Measurements from ENCODE around the gene TEX2.
"Not testable (repeated sequence)": the region's sequence is repeated elsewhere in the genome, so short reads cannot be mapped to it uniquely, and the experiment has no call there.

TEX2 gene

DNA sequence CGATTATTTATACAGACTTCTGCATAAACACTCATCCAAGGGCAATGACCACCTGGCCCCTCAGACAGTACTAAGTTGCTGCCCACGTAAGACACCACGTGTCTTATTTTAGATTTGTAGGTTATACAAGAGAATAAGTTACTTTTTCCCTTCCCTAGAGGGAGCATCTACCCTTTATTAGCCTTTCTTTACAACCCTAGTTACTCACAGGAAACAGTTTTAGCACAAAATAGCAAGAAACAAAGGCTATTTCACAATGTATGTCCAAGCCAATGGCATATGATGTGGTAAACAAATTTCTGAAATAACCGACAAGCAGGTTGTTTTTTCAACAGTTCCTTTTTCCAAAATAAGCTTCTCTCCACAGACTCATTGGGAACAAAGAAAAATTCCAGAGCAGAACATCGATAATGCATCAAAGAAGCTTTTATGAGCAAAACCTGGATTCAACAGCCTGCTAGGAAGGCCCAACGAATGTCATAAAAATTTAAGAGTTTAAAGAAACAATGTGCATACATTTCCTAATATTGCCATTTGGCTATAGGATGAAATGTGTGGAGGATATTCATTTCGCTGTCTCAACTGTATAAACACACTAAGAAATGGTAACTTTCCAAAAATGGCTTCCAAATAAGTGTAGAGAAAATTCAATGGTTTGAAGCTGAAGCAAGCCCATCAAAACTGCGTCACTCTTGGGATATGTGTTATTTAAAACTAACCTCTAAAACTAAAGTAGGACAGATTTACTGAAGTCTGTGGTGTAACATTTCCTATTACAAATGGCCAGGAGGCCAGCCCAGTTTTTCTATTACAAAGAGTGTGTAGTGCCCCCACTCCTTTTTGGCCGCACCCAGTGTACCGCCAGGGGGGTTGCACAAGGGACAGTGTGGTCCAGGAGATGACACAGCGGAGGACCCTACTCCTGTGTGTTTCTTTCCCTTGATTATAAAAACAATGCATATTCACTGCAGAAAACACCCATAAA lies 82.7 kb downstream of the TEX2 start:
- DNase-seq, result no peak

DNA sequence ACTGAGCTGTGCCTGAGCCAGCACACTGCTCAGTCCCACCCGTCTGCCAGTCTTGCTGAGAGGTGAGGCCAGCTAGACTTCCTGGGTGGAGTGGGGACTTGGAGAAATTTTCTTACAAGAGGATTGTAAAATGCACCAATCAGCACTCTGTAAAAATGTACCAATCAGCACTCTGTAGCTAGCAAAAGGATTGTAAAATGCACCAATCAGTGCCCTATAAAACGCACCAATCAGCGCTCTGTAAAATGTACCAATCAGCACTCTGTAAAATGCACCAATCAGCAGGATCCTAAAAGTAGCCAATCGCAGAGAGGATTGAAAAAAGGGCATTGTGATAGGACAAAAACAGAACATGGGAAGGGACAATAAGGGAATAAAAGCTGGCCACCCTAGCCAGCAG lies 84.0 kb downstream of the TEX2 start:
- DNase-seq, result not testable (repeated sequence)

DNA sequence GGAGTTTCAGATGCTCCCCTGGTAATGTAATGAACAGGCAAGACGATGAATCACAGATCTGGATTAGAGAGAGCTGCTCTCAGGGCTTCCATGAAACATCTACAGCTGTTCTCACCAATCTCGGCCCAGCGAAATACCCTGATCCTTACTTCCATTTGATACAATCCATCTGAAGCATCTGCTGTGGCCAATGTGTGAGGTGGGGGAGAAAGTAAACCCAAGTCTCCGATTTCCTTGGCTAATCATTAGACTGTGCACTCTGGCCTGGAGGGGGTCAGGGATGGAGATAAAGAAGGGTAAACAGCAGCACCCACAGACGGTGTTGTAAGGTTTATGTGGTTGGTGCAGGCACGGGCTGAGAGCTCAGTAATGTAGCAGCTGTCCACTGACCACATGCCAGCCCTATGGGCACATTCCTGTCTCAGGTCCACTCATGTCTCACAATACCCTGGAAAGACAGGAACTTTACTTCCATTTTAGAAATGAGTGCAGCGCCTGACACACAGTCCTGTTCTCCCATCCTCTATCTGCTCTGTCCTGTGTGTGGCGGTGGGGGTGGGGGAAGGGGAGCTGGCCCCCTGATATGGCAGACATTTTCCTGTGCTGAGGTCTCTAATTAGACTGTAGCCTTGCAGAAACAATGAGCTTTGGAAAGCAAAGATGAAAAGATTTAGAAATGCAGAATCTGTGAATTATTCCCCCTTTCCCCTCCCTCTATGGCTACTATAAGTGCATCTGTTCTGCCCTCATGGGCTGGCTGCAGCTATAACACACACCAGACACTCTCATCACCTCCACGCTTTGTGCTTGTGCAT lies 84.8 kb downstream of the TEX2 start:
- no peak for DNase-seq

DNA sequence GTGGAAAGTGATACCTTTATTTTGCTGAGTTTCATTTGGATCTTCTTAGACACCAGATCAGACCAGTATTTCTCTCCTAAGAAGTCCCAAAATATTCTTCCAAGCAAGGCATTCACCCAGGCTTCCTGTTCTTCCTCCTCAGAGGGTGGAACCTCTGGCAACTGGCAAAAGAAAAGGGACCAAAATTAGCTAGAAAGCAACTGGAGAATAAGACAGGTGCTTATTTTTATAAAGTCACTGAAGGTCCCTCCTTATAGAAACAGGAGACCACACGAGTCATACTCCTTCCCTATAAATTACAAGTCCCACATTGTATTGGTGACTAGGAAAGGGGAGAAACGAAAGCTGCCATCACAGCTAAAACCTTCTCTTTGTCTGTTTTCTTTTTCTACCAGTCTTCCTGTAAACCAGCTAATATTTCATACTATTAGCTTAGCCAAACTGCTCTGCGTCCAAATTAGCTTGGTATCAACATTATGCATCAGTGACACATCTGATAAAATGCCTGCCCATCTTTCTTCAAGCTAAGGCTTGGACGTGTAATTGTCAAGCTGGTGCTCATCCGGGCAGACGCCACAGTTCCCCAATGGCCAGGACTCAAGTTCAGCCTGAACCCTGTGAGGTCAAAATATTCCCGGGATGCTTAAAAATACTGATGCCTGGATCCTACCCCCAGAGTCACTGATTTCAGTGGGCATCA lies 85.6 kb downstream of the TEX2 start:
- DNase-seq, result no peak

DNA sequence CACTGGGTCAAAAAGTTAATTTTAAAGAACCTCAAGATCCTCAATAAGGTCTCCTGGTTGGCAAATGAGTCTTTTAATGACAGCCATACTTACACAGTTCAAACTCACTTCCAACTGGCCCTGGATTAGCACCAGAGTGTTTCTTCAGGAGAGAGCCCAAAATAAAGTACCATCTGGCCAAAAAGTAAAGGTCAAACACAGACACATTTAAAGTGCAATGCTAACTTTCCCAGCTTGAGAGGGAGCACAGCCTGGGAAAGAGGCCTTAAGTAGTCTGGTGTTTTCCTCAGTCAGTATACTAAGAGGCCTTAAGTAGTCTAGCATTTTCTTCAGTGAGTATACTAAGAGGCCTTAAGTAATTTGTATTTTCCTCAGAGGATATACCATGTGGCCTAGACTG lies 86.5 kb downstream of the TEX2 start:
- DNase-seq, result no peak

DNA sequence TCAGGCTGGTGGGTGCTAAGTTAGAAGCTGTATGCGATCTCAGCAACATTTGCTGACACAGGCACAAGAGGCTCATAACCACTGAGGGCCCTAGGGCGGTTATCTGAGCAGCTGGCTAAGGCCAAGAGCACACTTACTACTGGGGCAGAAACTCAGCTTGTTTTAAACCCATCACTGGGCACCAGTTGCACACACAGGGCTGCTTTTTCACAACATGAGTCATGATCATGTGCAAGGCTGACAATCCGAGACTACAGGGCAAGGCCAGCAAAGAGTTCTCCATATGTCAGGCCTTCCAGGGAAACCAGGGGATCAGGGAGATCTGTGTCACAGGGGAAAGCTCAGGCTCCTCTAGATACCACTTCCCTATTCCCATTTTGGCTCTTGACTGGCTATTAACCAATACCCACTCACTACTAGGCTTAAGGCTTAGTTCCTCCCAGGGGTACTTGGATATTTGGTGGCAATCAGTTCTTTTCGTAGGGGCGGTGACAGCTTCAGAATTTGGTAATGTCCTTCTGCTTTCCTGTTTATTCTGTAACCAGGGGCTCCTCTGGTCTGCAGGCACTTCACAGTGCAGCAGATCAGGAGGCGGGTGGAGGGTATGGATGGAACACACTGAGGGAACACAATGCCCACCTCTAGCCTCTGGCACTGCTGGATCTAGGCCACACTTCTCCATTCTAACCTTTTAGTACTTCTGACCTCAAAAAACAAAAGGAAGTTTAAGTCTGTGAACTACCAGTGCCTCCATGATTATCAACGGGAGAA lies 88.2 kb downstream of the TEX2 start:
- no peak for DNase-seq

DNA sequence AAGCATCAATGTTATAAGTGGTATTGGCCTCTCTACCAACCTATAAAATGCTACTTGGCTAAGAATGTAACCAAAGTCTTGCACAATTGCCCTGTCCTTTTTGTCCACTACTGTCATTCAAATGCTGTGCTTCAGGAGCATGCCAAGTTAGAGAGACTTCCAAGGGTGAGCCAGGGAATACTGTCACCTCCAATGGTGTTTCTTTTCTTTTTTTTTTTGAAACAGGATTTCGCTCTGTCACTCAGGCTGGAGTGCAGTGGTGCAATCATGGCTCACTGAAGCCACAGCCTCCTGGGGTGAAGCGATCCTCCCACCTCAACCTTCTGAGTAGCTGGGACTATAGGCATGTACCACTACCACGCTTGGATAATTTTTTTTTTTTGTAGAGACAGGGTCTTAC lies 89.4 kb downstream of the TEX2 start:
- no peak for DNase-seq

DNA sequence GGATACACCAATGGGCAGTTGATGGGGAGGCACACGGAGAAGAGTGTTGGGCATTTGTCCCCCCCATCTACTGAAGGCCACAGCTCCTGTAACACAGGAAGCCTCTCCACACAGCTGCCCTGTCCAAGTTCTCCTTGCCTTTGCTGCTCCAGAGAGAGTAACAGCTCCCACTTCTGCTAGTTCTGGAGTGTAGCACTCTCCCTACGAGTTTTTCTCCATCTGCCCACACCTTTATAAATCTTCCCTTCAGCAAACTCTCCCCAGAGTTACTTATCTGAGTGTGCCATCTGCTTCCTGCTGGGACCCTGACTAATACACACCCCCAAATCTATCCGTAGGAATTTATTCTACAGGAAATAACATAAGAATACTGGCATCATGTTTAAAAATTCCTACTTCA lies 90.5 kb downstream of the TEX2 start:
- no peak for DNase-seq

DNA sequence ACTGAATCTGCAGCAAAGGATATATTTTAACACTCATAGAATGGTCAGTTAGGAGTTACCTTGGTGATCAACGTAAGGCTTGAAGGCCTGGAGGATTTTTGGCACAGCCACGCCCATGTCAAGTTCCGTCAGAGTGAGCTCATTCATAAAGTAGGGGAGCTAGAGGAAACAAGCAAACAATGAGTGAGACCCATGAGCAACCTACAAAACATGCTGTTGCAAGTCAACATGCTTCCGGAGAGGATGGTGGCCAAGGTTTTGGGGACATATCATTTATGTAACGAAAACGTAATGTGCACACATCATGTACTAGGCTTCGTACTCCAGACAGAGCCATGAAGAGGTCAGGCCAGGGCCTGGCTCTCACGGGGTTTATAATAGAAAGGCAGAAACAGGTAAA lies 92.0 kb downstream of the TEX2 start:
- no peak for DNase-seq

DNA sequence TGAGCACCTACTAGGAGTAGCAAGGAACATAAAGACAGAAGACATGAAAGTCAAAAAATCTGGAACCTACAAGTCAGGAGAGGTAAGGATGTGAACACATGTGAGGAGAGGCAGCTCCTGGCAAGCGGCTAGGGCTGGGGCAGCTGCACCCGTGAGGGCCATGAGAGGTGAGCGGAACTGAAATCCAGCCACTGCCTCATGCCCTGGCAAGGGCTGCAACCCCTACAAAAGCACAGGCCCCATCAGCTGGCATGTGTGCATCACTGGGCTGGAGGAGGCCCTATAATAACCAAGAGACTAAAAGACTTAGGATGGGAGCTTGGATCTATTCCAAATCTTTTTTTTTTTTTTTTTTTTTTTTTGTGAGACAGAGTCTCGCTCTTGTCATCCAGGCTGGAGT lies 92.8 kb downstream of the TEX2 start:
- DNase-seq, result no peak

DNA sequence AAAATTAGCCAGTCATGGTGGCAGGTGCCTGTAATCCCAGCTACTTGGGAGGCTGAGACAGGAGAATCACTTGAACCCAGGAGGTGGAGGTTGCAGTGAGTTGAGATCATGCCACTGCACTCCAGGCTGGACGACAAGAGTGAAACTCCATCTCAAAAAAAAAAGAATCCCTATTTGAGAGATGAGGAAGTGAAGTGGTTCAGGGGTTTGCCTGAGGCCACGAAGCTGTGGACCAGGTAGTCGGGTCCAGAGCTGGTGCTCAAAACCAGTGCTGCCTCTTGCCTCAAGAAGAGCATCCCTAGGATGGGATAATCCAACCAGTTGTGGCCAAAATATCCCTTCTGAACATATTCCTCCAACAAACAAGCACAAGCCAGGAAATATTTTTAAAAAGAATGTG lies 95.4 kb downstream of the TEX2 start:
- not testable (repeated sequence) for DNase-seq

DNA sequence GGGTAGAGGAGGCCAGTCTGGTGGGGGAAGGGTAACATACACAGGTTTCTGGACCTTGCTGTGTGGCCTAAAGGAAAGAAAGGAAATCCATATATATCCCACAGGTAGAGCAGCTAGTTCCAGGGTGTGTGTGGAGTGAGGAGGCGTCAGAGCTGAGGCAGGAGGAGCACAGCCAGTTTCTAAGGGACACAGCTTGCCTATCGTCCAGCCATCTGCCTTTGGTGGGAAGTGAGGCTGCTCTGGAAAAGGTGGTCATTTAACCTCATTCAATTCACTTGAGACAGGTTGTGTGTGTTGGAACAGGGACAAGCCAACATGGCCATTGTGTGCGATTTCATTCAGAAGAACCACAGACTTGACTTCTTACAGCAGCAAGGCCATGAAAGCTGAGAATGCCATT lies 96.2 kb downstream of the TEX2 start:
- no peak for DNase-seq

DNA sequence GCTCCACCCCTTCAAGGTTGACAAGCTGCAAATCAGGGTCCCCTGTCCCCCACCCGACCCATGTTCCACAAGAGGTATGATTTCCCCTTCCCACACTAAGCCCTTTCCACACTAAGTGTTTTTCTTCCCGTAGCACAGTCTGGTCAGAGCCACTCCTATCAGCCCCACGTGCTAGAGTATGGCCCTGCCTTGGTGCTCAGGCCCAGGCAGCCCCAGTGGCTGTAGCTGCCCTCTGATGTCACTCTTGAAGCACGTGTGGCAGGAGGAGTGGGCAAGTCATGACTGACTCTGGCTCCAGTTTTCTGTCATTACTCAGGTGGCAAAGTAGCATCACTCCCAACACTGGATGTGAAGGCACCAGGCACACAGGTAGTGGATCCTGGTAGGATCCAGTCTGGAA lies 97.7 kb downstream of the TEX2 start:
- DNase-seq, result no peak

DNA sequence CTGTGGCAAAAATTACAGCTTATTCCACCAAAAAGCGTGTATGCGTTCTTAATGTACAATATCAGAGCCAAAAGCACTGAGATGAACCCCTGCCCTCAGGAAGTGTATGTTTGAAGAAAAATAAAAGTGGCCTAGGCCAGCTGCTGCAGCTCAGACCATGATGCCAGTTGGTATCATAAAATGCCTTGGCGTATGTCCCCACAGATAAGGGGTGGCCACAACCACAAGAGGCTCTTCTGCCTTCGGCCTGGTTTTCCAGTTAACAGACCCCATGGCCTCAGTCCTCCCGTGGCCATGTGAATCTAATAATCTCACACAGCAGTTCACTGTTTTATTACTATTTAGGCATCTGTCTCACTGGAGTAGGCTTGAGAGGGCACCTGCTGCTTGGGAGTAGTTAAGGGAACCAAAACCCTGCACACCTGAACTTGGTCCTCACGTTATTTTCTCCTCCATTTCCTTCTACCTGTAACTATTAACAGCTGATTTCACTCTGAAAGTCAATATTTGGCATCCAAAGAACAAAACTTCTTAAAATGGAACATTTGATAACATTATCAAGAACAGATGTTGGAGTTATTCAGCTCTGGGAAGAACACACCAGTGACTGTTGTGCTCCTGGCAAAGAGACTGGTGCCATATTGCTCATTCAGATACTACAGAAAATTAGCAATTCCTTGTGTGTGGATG lies 98.3 kb downstream of the TEX2 start:
- DNase-seq, result no peak

DNA sequence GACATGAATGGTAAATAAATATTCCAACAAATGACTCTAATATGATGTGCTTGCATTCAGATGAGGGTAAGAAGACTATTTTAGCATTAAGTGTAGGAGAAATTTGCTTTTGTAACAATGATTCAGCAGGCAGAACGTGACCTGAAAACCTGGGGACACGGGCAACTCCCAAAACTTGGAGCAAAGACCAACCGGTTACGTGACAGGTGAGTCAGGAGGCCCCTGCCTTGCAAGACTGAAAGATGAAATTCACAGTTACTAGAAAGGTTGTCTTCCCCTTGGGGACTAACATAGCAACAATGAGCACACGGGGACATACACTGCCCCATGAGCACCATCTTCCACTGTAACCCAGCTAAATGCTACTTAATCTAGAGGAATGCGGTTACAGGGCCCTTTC lies 99.6 kb downstream of the TEX2 start:
- no peak for DNase-seq

DNA sequence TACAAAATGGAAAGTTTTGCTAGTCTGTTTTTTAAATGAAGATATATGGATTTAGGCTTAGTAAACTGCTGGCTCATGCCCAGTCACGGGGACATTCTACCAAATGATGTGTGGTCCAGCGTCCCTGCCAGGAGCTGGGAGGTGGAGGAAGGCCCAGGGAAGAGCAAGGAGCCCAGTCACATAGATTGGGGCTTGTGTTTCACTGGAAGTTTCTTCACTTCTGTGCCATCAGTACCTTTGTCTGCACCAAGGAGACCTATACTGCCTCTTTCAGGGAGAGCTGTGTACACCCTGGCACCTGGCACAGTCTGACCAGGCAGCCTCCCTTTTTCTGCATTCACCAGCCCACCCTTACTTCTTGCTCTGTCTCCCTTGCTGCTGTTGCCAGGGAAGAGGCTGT lies 100.5 kb downstream of the TEX2 start:
- no peak for DNase-seq

DNA sequence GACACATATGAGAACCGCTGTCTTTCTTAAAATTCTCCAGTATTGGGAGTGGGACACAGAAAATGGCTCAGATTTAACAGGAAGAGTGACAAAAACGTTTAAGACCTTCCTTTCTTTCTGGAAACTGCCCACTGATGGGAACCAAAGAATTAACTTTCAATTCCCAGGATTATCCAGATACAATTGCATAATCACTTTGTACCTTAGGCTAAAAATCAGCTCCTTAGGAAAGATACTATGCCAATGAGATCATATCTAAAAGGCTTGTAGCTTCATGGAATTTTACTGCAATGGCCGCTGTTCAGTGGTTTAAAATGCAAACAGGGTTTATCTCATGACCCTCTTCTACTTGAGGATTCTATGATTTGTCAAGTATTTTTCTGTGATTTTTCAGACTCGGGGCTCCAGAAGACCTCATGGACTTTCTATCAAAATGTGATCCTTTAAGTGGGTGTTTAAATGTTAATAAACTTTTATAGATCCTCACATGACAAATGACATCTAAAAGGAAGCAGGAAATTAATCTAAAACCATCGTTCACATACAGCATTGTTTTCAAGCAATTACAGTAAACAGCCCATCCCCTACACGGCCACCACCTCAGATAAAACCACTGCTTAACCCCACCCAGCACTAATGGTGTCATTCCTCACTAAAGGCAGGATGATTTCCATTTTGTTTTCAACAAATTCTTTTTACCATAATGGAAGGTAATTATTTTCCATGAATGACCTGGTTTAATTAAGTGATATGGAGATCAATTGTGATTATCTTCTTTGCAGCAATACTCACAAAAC lies 101.5 kb downstream of the TEX2 start:
- DNase-seq, result no peak

DNA sequence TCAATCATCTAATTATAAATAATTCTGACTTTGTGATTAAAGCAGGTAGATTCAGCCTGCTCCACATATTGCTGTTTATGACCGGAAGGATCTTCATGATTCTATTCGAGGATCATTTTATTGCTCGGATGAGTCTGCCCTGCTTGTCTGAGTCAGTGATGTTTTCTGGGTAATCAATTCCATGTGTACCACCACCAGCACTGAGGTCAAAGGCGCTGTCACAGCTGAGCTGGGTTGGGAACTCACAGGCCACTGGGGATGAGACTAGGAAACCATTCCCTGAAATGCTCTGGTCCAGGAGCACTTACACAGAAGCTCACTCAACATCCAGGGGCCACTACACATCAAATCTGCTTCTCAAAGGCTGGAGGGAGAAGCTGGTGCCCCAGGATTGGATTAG lies 102.7 kb downstream of the TEX2 start:
- no peak for DNase-seq

DNA sequence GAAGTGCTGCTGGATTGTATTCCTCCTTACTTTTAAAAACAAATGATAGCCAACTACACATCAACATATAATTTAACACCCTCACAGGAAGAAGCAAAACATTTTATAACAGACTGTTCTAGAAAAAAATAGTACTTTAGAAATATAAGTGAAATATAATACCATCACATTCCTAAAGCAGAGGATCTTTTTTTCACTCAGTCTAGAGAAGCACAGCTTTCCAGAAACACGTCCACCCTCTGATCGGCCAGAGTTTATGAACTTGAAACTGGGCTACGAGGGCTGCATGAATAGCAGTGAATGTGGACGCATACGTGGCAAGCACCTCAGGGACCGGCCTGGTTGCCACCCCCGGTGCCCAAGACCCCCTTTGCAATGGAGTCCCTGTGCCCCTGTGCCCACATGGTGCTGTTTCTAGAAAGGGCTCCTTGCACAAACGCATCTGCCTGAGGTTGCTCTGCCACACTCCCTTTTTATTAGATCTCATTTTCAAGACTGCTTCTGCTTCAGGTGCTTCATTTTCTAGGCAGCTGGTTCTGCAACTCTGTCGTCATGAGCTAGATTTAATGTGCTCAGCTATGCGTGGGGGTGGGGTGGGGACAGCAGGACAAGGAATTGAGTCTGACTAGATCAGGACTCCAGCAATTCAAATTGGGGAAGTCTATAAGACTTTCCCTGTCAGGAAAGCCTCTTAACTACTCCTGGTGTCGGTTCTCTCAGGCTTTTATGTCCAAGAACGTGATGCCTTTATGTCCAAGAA lies 104.0 kb downstream of the TEX2 start:
- DNase-seq, result no peak

DNA sequence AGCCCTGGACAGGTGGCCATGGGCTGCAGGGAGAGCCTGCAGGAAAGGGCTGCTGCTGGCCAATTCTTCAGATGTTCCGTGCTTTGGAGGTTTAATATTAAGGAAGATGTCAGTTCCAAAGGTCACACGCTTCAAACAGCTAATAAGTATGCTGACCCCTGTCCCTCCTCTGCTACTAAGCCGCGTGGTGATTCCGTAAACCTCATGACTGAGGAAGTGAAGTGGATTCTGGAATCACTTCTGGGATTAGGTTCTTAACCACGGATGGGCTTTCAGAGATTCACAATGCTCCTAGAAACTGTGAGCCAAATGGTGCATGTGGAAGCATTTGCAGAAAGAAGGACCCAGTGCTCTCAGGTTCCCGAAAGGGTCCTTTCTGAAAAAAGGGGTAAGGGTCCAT lies 104.7 kb downstream of the TEX2 start:
- no peak for DNase-seq

All from right forelimb (tissue), 1 donor.